Activated naive CD4-positive, alpha-beta T cell treated with anti-CD3 and anti-CD28 coated beads, Interleukin-2, amount 50 U/mL, for 72 hours (primary cell): ENCODE data around the gene ABHD14A. TPM values are rescaled to one million over a fixed set of nuclear protein-coding genes. Genes with fewer than 3 reads are reported as not detected.

Source experiments
- ATAC-seq, 2 donors: fragments of 150-1000 bp; cut with Tn5 transposase; 2 replicates each; pipeline ENCODE4 v1.10.0; 2021; ENCODE audit warnings: mild to moderate bottlenecking in 2 of 2, moderate library complexity in 2 of 2
- DNase-seq, 2 donors: peaks; one replicate each; pipeline ENCODE4 v3.0.0; 2021 to 2022; ENCODE audit warnings: low spot score in 2 of 2
- H3K27ac Mint-ChIP-seq, 2 donors: one replicate each; pipeline ENCODE4 v1.8.0; 2022; ENCODE audit warnings: mild to moderate bottlenecking in 2 of 2, mixed read lengths in 2 of 2
- H3K36me3 Mint-ChIP-seq, 2 donors: one replicate each; pipeline ENCODE4 v1.8.0; 2022; ENCODE audit warnings: mixed read lengths in 2 of 2
- H3K9me3 Mint-ChIP-seq, 2 donors: one replicate each; pipeline ENCODE4 v1.8.0; 2022; ENCODE audit warnings: mixed read lengths in 2 of 2
- total RNA-seq, 2 donors: library from RNA; stranded (reverse); gene quantifications; one replicate each; pipeline ENCODE4 v1.2.3, GENCODE V29; 2022

The ABHD14A gene
- total RNA-seq, 2 donors from 2014 or later, result 7.7 to 9.0 TPM

DNA sequence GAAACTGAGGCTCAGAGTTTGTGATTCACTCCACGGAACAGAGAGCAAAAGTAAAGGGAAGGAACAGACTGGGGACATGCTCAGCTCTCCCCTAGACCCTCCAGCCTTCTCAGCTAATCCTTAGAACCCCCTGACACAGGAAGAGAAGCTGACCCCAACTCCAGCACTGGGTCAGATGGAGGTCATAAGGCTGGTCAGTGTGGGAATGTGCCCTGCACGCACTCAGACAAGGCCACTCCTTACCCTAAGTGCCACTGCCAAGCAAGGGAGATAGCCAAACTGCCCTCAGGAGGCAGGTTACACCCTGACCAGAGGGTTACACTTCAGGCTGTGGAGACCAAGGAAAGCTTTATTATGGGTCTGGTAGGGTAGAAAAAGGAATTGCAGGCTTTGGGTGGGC, 19.7 kb downstream of the ABHD14A start:
- Mint-ChIP-seq H3K9me3 (no peaks in the 10 kb centered on the region), H3K36me3 (peaks cover 30 to 43% of the 10 kb centered on the region in 2 donors), H3K27ac (peak overlapping the region; percentile 98 to 100)
- ATAC-seq (no peak), DNase-seq (no peak)

DNA sequence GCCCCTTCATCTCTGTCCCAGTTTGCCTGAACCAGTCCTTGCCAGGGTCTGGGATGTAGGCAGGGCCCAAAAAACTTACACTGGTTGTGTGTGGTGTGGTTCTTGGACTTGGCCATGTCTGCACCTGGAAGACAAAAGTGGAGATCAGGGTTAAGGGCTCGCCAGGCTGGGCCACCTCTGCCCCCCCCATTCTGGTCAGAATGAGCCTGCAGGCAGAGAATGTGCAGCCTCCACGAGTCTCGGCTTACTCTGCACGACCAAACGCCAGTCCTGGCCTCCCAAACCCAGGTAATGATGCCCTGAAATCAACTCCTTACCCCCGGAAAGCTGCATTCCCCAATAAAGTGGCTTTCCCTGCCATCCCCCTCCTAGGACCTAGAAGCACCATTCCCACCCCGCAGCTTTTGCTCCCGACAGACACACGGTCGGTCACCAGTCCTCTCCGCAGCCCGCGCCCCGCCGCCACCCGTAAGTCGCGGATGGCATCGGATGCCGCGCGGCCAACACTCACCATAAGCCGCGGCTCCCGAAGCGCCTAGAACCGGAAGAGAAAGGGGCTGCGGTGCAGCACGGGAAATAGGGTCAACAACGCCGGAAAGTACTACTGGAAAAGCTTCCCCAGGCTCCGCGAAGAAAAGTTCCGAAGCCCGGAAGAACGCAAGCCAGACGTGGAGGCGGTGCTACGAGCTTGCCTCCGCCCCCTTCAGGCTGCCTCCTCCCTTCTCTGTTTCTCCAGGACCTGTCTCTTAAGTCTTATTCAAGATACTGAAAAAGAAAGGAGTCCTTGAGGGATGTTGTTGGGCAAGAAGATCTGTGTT, 20.7 kb downstream of the ABHD14A start, which contains the start of gene RPL29:
RPL29 (minus strand) TSS at position 550 of the 818 bp plus-strand sequence; CDS start at position 116, 434 bp downstream.
- Mint-ChIP-seq H3K9me3 (no peaks in the 10 kb centered on the region), H3K36me3 (peaks cover 30 to 43% of the 10 kb centered on the region in 2 donors), H3K27ac (peak within 1 kb of the TSS; percentile 98 to 100)
- ATAC-seq, result peak; percentile 92 to 96
- DNase-seq, result peak; percentile 90

DNA sequence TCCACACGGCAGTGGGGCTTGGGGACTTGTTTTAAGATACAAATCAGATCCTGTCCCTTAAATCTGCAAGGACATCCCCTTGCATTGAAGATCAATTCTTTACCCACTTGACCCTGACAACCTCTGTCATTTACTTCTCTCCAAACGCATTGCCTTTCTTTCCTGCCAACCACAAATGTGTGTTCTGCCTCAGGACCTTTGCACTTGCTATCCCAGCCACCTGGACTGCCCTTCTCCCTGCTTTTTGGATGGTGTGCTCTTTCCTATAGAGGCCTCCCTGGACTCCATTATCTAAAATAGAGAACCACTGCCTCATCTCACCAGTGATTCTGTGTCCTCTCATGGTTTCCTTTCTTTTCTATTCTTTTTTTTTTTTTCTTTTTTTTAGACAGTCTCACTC, 22.3 kb downstream of the ABHD14A start:
- no peaks in the 10 kb centered on the region for H3K9me3 Mint-ChIP-seq
- ATAC-seq, result no peak
- H3K36me3 Mint-ChIP-seq, result peaks cover 30 to 38% of the 10 kb centered on the region in 2 donors
- H3K27ac Mint-ChIP-seq, result no peak overlapping the region
- no peak for DNase-seq

DNA sequence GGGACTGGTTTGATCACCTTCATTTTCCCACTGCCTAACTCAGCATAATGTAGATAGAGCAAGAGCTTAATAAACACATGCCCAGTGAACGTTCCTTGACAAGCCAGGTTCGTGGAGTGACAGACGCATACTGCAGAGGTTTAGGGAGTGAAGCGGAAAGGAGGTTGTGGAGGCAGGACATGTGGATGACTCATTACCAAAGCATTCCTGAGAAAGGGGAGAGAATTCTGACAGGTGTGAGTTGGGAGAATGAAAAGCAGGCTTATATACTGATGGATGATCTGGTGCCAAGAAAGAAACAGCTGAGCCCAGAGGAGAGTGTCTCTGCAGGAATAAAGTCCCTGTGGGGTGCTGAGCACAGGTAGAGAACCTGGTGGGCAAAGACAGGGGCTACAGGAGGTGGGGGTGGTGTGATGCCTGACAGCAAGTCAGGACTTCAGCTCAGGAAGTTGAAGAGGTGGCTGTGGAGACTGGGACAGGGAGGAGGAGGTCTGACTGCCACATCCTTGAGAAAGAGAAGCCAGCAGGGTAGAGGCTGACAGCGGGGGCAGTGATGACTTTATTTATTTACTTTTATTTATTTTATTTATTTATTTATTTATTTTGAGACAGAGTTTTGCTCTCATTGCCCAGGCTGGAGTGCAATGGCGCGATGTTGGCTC, 23.2 kb downstream of the ABHD14A start:
- Mint-ChIP-seq H3K9me3 (no peaks in the 10 kb centered on the region), H3K36me3 (peaks cover 24 to 29% of the 10 kb centered on the region in 2 donors), H3K27ac (peak overlapping the region in 1 of 2 donors; percentile 16)
- no peak for DNase-seq
- no peak for ATAC-seq

DNA sequence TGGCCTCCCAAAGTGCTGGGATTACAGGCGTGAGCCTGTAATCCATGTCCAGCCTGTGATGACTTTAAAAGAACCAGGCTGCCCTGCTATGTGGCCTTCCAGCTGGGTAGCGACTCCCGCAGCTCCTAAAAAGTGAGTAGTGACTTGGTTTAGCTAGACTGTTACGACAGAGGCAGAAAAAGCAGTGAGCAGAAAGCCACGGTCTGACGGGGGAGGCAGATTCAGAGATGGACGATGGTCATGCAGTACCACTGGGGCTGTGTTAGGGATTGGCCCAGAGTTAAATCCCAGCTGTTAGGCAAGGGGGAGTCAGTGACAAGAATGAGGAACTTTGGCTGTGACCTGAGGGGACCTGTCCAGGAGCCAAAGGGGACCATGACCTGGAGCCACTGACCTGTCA, 23.9 kb downstream of the ABHD14A start:
- ATAC-seq (no peak), DNase-seq (no peak)
- no peaks in the 10 kb centered on the region for H3K9me3 Mint-ChIP-seq
- peaks cover 21% of the 10 kb centered on the region in 2 donors for H3K36me3 Mint-ChIP-seq
- no peak overlapping the region for H3K27ac Mint-ChIP-seq

DNA sequence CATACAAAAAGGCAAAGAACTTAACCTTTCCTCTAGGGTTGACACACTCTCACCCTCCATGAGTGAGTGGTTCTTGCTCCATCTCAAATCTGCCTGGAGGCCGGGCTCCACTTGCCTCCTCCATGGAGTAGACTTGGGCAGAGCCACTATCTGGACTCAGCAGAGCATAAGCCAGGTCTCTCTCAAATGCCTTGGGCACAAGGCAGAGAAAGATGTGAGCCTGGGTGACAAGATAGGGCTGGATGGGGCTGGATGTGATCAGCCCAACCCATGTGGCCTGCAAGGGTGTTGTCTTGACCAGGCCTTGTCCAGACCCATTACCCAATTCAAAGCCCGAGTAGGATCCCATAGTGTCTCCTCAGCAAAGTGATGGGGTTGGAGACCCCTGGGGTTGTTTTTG, 25.0 kb downstream of the ABHD14A start:
- Mint-ChIP-seq H3K27ac (no peak overlapping the region), H3K9me3 (no peaks in the 10 kb centered on the region), H3K36me3 (peaks cover 11% of the 10 kb centered on the region in 2 donors)
- ATAC-seq, result no peak
- no peak for DNase-seq

DNA sequence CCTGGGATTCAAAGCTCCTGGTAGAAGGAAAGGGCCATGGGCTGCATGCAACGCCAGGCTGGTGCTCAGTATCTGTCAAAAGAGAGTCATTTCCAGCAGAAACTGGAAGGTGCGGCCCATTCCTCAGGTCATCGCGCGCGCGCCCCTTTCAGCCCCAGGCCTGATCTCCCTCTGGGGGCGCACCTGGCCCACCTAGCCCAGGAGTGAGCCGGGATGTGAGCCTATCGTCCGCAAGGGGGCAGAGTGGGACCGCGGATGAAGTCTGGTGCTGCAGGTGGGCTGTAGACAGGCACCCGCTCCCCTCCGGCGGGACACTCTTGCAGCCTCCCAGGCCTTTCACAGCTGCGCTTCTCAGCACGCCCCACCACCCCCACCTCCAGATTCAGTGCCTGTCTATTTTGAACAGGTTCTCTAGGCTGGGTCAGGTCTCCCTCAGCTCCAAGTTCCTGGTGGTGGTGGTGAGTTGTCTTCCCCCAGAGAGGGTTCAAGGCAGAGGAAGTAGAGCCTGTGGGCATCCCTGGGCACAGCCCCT, 26.6 kb downstream of the ABHD14A start:
- Mint-ChIP-seq H3K36me3 (no peaks in the 10 kb centered on the region), H3K27ac (no peak overlapping the region), H3K9me3 (no peaks in the 10 kb centered on the region)
- ATAC-seq, result peak; percentile 98 to 99
- DNase-seq, result peak; percentile 79 to 91

DNA sequence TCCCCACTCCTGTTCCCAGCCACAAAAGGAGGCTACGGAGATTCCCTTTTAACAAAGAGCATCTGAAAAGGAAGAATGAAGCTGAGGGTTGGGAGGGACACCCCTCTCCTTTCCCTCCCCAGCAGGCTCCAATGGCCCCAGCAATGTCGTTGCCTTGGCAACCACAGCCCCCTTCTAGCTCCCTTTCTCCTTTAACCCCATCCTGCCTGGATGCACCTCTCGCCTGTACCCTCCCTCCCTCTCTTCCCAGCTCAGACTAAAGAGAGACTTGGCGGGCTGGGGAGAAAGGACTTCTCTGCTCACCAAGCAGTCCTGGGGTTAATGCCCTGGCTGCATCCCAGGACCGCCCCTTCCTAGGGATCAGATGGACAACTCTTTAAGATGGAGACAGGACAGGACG, 27.9 kb downstream of the ABHD14A start:
- ATAC-seq, result no peak
- H3K36me3 Mint-ChIP-seq, result no peaks in the 10 kb centered on the region

DNA sequence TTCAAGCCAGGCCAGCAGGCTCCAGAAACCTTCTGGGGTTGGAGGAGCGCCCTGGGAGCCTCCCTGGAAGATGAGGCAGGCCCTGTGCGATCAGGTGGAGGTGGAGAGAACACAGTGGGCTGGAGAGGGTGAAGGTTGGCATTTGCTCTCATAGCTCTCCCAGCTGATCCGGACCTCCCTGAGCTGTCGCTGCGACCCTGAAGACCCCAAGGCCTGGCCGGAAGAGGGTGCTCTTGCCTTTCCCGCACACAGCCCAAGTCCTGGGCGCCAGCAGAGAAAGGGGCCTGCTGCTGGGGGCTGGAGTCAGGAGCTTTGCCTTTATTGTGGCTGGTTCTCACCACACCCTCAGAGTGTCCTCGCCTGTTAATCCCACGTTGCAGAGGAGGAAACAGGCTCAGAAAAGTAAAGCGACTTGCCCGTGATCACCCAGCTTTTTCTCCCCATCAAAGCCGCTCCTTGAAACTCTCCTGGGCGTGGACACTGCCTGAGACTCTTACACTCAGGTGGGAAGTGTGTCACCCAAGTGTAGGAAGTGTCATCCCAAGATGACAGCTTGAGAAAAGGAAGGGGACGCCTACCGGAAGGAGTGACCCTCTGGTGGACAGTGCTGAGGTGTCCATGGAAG, 29.4 kb downstream of the ABHD14A start:
- no peak overlapping the region for H3K27ac Mint-ChIP-seq
- no peaks in the 10 kb centered on the region for H3K9me3 Mint-ChIP-seq
- ATAC-seq (no peak), DNase-seq (no peak)
- H3K36me3 Mint-ChIP-seq, result no peaks in the 10 kb centered on the region

More for the DNA sequence above, 27.9 kb downstream of the ABHD14A start:
- H3K27ac Mint-ChIP-seq, result peak overlapping the region in 1 of 2 donors; percentile 40
- no peak for DNase-seq
- H3K9me3 Mint-ChIP-seq, result no peaks in the 10 kb centered on the region

DNA sequence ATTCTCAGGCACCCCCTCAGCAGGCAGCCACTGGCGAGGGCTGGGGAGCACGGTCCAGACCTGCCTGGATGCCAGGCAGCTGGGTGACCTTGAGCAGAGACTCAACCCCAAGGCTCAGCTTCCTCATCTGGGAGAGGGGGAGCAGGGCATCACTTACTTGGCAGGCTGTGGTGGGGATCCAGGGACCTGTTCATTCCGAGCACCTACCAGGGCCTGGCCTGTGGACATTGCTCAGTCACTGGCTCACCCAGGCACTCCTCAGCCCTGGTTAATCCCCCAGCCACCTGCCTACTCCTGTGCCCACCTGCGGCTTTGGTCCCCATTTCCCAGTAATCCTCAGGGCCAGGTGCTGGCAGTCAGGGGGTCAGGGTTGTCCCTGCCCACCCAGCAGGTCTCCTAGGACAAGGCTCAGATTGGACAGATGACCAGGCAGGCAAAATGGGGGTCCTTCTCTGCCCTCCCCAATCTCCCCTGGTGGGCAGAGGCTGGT, 30.1 kb downstream of the ABHD14A start:
- Mint-ChIP-seq H3K36me3 (no peaks in the 10 kb centered on the region), H3K27ac (peak overlapping the region in 1 of 2 donors; percentile 20), H3K9me3 (no peaks in the 10 kb centered on the region)
- DNase-seq, result no peak
- ATAC-seq, result no peak

DNA sequence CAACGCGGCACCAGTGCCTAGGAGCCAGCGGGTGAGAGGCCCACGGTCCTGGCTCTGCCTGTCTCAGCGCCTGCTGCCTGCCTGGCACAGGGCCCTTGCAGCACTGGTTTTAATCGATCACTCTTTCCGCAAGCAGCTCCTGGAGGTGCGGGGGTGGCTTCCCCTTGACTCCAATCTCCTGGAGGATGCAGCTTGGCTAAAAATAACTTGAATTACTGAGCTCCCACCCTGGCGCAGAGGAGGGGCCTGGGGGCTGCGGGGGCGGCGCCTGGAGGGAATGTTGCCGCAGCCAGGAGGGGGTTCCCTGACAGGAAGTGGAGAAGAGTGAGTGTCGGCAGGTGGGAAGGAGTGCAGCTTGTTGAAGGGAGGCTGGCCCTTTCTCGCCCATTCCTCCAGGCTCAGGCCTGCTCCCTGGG, 30.7 kb downstream of the ABHD14A start:
- ATAC-seq (no peak), DNase-seq (no peak)
- Mint-ChIP-seq H3K36me3 (no peaks in the 10 kb centered on the region), H3K9me3 (no peaks in the 10 kb centered on the region), H3K27ac (peak overlapping the region in 1 of 2 donors; percentile 20)

DNA sequence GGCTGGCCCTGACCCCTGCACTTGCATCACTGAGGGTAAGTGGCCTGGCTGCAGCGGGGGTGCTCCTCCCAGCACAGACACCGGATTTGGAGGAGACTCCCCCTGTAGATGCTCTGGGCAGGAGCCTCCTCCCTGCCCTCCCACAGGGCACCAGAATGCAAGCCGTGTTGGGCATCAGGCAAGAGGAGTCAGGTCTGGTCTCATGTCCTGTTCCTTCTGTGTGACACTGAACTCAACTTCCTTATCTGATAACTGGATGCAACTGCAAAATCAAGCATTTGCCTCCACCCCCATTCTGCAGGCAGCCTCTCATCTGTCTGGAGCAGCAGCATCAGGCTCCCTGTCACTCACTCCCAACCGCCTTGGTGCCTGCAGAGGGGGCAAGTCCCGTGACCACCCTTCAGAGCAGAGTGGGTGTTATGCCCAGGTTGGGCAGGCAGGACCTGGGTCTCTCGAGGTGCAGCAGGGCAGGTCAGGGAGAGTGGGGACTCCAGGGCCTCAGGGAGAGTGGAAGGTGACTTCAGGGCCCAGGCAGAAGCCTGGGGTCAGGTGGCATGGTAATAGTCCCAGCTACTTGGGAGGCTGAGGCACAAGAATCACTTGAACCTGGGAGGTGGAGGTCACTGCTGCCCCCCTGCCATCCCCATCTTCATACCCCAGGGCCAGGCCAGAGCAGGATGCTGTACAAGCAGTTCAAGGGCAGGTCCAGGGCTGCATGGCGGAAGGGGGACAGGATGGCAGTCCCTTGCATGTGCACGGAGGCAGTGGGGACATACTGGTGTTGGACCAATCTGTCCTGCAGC, 31.4 kb downstream of the ABHD14A start:
- ATAC-seq (no peak), DNase-seq (no peak)
- Mint-ChIP-seq H3K9me3 (no peaks in the 10 kb centered on the region), H3K36me3 (no peaks in the 10 kb centered on the region), H3K27ac (peak overlapping the region in 1 of 2 donors; percentile 20)

DNA sequence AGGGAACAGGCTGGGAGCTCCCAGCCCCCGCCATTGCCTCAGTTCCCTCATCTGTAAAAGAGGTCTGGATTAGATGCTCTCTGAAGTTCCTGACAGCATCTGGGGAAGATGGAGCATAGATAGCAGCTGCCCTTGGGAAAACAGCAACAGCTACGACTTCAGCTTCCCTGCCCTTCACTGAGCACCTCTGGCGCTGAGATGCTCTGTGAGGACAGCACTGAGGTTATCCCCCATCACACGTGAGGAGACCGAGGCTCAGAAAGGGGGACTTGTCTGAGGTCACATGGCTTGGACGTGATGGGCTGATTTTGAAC, 31.9 kb downstream of the ABHD14A start:
- ATAC-seq (no peak), DNase-seq (no peak)
- Mint-ChIP-seq H3K27ac (no peak overlapping the region), H3K36me3 (no peaks in the 10 kb centered on the region), H3K9me3 (no peaks in the 10 kb centered on the region)

DNA sequence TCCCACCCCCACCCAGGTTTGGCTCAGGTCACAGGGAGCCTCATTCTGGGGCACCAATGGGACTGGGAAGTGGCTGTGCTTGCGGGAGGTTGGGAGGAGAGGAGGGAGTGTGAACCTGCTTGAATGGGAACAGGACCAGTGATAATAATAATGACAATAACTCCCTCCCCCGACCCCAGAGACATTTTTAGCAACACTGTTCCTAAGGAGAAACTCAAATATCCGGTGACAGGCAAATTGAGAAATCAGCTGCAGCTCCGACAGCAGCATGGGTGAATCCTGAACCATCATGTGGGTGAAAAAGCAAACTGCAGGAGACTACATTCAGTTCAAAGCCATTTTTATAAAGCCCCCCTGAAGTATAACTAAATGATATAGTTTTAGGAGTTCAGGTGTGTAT, 32.4 kb downstream of the ABHD14A start:
- DNase-seq (no peak), ATAC-seq (no peak)
- Mint-ChIP-seq H3K9me3 (no peaks in the 10 kb centered on the region), H3K36me3 (no peaks in the 10 kb centered on the region), H3K27ac (no peak overlapping the region)

DNA sequence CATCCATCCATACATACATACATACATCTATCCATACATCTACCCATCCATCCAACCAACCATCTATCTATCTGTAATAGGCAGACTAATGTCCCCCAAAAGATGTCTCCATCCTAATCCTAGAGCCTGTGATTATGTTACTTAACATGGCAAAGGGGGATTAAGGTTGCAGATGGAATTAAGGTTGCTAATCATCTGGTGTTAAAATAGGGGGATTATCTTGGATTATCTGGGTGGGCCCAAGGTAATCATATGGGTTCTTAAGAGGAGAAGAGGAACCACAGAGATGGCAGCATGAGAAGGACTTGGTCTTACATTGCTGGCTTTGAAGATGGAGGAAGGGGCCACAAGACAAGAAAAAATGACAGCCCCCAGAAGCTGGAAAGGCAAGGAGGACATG, 35.6 kb downstream of the ABHD14A start:
- no peak overlapping the region for H3K27ac Mint-ChIP-seq
- no peaks in the 10 kb centered on the region for H3K9me3 Mint-ChIP-seq
- DNase-seq, result no peak
- H3K36me3 Mint-ChIP-seq, result no peaks in the 10 kb centered on the region
- ATAC-seq, result no peak

DNA sequence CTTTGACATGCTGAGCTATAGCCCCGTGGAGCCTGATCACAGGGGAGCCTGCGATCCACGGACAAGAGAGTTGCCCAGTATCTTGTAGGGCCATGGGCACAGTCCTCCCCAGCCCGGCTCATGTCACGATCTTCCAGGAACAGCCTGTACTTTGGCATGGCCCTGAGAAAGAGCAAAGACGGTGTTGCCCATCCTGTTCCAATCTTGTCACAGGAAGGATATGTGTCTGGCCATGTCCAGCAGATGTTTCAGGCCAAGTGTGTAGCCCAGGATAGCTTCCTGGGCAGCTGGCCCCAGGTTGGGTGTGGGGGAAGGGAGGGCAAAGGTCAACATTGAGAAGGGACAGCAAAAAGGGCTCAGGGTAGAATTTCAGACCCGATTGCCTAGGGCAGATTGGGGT, 37.8 kb downstream of the ABHD14A start:
- Mint-ChIP-seq H3K9me3 (no peaks in the 10 kb centered on the region), H3K27ac (no peak overlapping the region), H3K36me3 (no peaks in the 10 kb centered on the region)
- no peak for DNase-seq
- ATAC-seq, result no peak
